Pancreas (tissue), 10 donors: Measurements from ENCODE around the gene DNAJC16. TPM values are rescaled to one million over a fixed set of nuclear protein-coding genes. Genes with fewer than 3 reads are reported as not detected.
A peak's percentile ranks its signal among the peaks of the same experiment; 100 is the strongest.

Source experiments
- ATAC-seq, 4 donors: fragments of 200-7000 bp; cut with Tn5 transposase; one replicate each; pipeline versions ENCODE4 v1.8.0 to v1.9.1; 2020; ENCODE audit warnings: mild to moderate bottlenecking in 4 of 4, moderate library complexity in 4 of 4
- DNase-seq, 6 donors: peaks; one replicate each; pipeline ENCODE4 v3.0.0-alpha.2; 2020
- FAIRE-seq: peaks from 2 replicates; lab custom pipeline; 2012; peaks lifted over from hg19 to GRCh38; lab: Jason Lieb, UNC
- H3K27ac ChIP-seq, 4 donors: fragments of 200-600 bp; sonication (generic); 1 replicate in 3 of 4; 2 replicates in 1 of 4; pipeline versions ENCODE4 v1.5.0 to v1.8.0; 2020
- H3K27me3 ChIP-seq, 4 donors: fragments of 200-600 bp; one replicate each; pipeline ENCODE4 v1.8.0; 2021
- H3K36me3 ChIP-seq, 3 donors: fragments of 200-600 bp; sonication (generic) in 1 of 3; one replicate each; pipeline versions ENCODE4 v1.5.0 to v1.8.0; 2020 to 2021
- H3K4me1 ChIP-seq, 3 donors: fragments of 200-600 bp; one replicate each; pipeline ENCODE4 v1.8.0; 2021
- H3K4me3 ChIP-seq, 4 donors: fragments of 200-600 bp; sonication (generic) in 2 of 4; one replicate each; pipeline versions ENCODE4 v1.5.0 to v1.8.0; 2020 to 2021
- H3K9me3 ChIP-seq, 4 donors: fragments of 200-600 bp; one replicate each; pipeline ENCODE4 v1.8.0; 2021
- WGBS, 2 donors: extraction: QIAGEN DNeasy Blood & Tissue Kit; methylation state at CpG; one replicate each; pipeline ENCODE4 v1.1.7; 2013; 5-methylcytosine and 5-hydroxymethylcytosine counted together
- intact Hi-C, 3 donors: fragments of 100-400 bp; cut with DNase I; formaldehyde crosslinking; loops; one replicate each; pipeline versions ENCODE4 v1.11.1 to v1.14.2; 2022
- polyA plus RNA-seq, 2 donors: library from polyadenylated mRNA; stranded (reverse); fragments of 200-250 nt; gene quantifications; one replicate each; pipeline ENCODE4 v1.2.3, GENCODE V29; 2013
- total RNA-seq, 6 donors: library from RNA; stranded (reverse); fragmentation: NEBNext Ultra II Directional in 4 of 6; extraction: Animal tissue kit (Norgen Biotek cat#: 25700) in 4 of 6; gene quantifications; one replicate each; pipeline versions ENCODE4 v1.2.1 to v1.2.4, GENCODE V29; 2021 to 2023
- TF ChIP-seq, protein P1 (sequence below), 4 donors: fragments of 200-600 bp; sonication (generic) in 3 of 4; IDR thresholded peaks; one replicate each; pipeline versions ENCODE4 v1.5.0 to v1.8.0; 2021; ENCODE audit warnings: antibody characterized with exemption in 4 of 4
- donor health status: healthy with polysubstance abuse.
- donor health status: DM: no; HTN: no; CAD: no; lungs with moderate emphysema.
- donor health status: DM: no; HTN: no; CAD: no.
- donor health status: control.
- donor health status: control.
- donor health status: Bipolar disorder and iron deficiency.
- donor health status: DM: yes; HTN: yes; CAD: no.
- donor health status: DM: no; HTN: no; CAD: no.
- donor health status: DM: no; HTN: no; CAD: no.
- donor health status: DM: yes; HTN: yes; CAD: no.

The DNAJC16 gene
- total and polyA plus RNA-seq, 8 donors = 5.0 to 16.2 (median 9.9) TPM

DNA sequence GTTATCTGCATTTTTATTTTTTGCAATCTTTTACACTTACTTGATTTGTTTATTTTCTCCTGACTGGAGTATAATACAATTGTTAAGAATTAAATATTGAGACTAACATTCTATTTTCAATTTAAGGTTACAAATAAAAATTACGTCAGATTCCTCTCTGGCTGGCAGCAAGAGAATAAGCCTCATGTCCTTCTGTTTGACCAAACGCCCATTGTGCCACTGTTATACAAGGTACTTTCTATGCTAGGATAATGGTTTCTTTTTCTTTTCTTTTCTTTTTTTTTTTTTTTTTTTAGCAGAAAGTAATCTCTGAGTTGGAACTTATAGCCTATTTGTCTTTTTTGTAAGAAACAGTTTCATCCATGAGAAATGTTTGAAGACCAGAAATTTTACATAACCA lies 20.0 kb downstream of the DNAJC16 start:
- no peaks in the 10 kb centered on the region for H3K27me3 ChIP-seq
- H3K27ac ChIP-seq = no peak overlapping the region
- no peaks in the 10 kb centered on the region for H3K9me3 ChIP-seq
- intact Hi-C loops = no loop called here
- no peak overlapping the region for H3K4me3 ChIP-seq
- ATAC-seq (no peak), FAIRE-seq (no peak), DNase-seq (no peak)
- H3K4me1 ChIP-seq = no peaks in the 10 kb centered on the region
- H3K36me3 ChIP-seq = peaks cover 0 to 48% (median 10%) of the 10 kb centered on the region in 3 donors
- TF ChIP-seq, protein P1, sequence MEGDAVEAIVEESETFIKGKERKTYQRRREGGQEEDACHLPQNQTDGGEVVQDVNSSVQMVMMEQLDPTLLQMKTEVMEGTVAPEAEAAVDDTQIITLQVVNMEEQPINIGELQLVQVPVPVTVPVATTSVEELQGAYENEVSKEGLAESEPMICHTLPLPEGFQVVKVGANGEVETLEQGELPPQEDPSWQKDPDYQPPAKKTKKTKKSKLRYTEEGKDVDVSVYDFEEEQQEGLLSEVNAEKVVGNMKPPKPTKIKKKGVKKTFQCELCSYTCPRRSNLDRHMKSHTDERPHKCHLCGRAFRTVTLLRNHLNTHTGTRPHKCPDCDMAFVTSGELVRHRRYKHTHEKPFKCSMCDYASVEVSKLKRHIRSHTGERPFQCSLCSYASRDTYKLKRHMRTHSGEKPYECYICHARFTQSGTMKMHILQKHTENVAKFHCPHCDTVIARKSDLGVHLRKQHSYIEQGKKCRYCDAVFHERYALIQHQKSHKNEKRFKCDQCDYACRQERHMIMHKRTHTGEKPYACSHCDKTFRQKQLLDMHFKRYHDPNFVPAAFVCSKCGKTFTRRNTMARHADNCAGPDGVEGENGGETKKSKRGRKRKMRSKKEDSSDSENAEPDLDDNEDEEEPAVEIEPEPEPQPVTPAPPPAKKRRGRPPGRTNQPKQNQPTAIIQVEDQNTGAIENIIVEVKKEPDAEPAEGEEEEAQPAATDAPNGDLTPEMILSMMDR (IDR thresholded peaks at IDR 0.05) = no peak
- WGBS, 2 donors = 88 to 90% methylated on average over 2 of the region's 2 CpGs

DNA sequence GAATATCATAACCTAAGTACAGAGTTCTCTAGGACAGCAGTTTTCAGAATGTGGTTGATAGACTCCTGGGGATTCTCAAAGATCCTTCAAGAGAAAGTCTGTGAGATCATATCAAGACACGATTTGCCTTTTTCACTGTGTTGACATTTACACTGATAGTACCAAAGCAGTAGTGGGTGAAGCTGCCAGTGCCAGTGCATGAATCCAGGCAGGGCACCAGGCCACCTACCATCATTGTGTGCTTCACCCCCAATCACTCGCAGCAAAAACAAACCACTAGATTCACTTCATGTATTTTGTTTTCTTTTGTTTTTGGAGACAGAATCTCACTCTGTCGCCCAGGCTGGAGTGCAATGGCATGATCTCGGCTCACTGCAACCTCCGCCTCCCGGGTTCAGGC lies 23.9 kb downstream of the DNAJC16 start:
- 81 to 85% methylated on average over 6 of the region's 6 CpGs for WGBS, 2 donors
- H3K4me3 ChIP-seq = no peak overlapping the region
- ATAC-seq (no peak), DNase-seq (no peak), FAIRE-seq (no peak)
- intact Hi-C loops = no loop called here
- TF ChIP-seq, protein P1 (IDR thresholded peaks at IDR 0.05) = no peak
- no peaks in the 10 kb centered on the region for H3K4me1 ChIP-seq
- H3K9me3 ChIP-seq = no peaks in the 10 kb centered on the region
- peaks cover 0 to 21% (median 10%) of the 10 kb centered on the region in 3 donors for H3K36me3 ChIP-seq
- no peaks in the 10 kb centered on the region for H3K27me3 ChIP-seq
- H3K27ac ChIP-seq = no peak overlapping the region

DNA sequence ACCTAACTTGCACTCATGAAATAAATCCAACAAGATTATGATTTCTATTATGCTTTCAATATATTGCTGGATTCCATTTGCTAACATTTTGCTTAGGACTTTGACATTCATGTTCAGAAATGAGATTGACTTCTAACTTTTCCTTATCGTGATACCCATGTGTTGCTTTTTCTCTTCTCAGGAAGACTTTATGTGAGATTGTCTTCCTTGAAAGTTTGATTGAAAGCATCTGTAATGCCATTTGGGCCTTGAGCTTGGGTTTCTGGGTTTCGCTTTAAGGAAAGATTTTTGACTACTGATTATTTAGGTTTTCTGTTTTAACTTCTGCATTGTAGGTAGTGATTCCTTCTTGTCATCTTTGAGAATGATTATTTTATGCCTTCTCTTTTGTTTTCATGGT lies 30.4 kb downstream of the DNAJC16 start:
- H3K36me3 ChIP-seq = peaks cover under 1 to 10% (median 3%) of the 10 kb centered on the region in 3 donors
- H3K4me3 ChIP-seq = no peak overlapping the region
- FAIRE-seq (no peak), ATAC-seq (no peak), DNase-seq (no peak)
- TF ChIP-seq, protein P1 (IDR thresholded peaks at IDR 0.05) = no peak
- no peaks in the 10 kb centered on the region for H3K9me3 ChIP-seq
- WGBS, 2 donors = 91 to 94% methylated on average over 2 of the region's 2 CpGs
- no peaks in the 10 kb centered on the region for H3K4me1 ChIP-seq
- no peak overlapping the region for H3K27ac ChIP-seq
- no peaks in the 10 kb centered on the region for H3K27me3 ChIP-seq
- intact Hi-C loops = no loop called here

DNA sequence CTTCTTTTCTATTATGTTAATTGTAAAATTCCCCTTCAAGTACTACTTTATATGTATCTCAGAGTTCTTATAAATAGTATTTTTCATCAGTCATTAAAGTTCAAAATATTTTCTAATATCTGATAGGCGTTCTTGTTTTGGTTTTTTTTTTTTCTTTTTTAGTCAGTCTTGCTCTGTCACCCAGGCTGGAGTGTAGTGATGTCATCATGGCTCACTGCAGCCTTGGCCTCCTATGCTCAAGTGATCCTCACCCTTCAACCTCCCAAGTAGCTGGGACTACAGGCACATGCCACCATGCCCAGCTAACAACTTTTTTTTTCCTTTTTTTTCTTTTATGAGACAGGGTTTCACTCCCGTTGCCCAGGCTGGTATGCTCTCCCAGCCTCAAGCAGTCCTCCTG lies 30.9 kb downstream of the DNAJC16 start:
- no peaks in the 10 kb centered on the region for H3K9me3 ChIP-seq
- DNase-seq (no peak), FAIRE-seq (no peak), ATAC-seq (no peak)
- H3K27me3 ChIP-seq = no peaks in the 10 kb centered on the region
- no peaks in the 10 kb centered on the region for H3K4me1 ChIP-seq
- H3K4me3 ChIP-seq = no peak overlapping the region
- TF ChIP-seq, protein P1 (IDR thresholded peaks at IDR 0.05) = no peak
- 81 to 88% methylated on average over 2 of the region's 2 CpGs for WGBS, 2 donors
- no peak overlapping the region for H3K27ac ChIP-seq
- peaks cover 3 to 16% (median 4%) of the 10 kb centered on the region in 3 donors for H3K36me3 ChIP-seq
- intact Hi-C loops = no loop called here

DNA sequence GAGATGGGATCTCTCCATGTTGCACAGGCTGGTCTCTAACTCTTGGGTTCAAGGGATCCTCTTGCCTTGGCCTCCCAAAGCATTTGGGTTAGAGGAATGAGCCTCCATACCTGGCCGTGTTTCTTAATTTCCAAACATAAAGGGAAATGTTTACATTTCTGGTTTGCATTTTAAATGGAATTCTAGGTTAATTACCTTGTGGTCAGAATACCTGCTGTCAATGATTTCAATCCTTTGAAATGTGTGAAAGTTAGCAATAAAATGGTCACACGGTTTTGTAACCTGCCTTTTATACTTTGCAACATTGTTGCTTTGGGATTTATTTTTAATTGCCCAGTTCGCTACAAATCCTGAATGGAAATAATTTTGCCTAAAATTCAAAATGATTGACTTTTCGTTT lies 31.9 kb downstream of the DNAJC16 start:
- intact Hi-C loops = no loop called here
- DNase-seq (no peak), ATAC-seq (no peak), FAIRE-seq (no peak)
- Histone ChIP-seq H3K4me3 (no peak overlapping the region), H3K36me3 (peaks cover 3 to 24% (median 4%) of the 10 kb centered on the region in 3 donors), H3K27ac (peak overlapping the region in 1 of 4 donors; percentile 24), H3K4me1 (no peaks in the 10 kb centered on the region), H3K9me3 (no peaks in the 10 kb centered on the region), H3K27me3 (no peaks in the 10 kb centered on the region)
- TF ChIP-seq, protein P1 (IDR thresholded peaks at IDR 0.05) = no peak
- WGBS, 2 donors = 85% methylated on average over 4 of the region's 4 CpGs
